Measurements from ENCODE around the gene RPL41.
"Not testable (repeated sequence)": the region's sequence is repeated elsewhere in the genome, so short reads cannot be mapped to it uniquely, and the experiment has no call there.

Gene RPL41

DNA sequence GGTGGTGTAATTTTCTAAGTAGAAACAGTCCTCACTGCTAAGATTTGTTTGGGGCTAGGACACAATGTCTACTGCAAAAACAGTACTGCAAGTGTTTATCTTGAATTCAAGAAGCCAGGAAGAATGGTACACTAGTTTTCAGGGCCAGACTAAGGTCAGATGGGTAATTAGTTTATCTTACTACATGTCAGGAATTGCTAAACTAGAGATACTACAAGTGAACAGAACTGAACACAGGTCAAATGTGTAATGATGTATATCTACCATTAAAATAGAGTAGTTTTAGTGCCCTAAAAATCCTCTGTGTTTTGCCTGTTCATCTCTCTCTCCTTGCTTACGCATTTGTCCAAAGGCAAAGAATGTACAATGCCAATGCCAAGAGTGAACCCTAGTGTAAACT lies 2.3 kb upstream of the RPL41 start:
- Histone ChIP-seq H3K4me1 (ENCODE audit: control insufficient read depth, low read depth, low read length) (peaks cover 6% of the 10 kb centered on the region), H3K4ac (ENCODE audit: low read depth, low read length) (no peak overlapping the region), H3K27me3 (ENCODE audit: insufficient read depth, low read length, poor library complexity) (no peaks in the 10 kb centered on the region), H3K9ac (ENCODE audit: low read length) (no peak overlapping the region), H3K27ac (ENCODE audit: low read depth, low read length) (no peak overlapping the region), H2BK120ac (ENCODE audit: low read depth, low read length) (no peak overlapping the region), H4K8ac (ENCODE audit: low read depth, low read length) (no peak overlapping the region), H3K23ac (ENCODE audit: low read length) (no peak overlapping the region), H2BK5ac (ENCODE audit: low read length) (no peak overlapping the region), H3K79me2 (ENCODE audit: control insufficient read depth, insufficient read depth, low read length) (peaks cover 11% of the 10 kb centered on the region), H2AK5ac (ENCODE audit: low read length) (no peak overlapping the region), H3K4me3 (ENCODE audit: low read length) (no peak overlapping the region), H2BK15ac (replicated peaks; ENCODE audit: low read depth) (no peak overlapping the region), H3K18ac (ENCODE audit: low read length) (no peak overlapping the region), H3K79me1 (ENCODE audit: low read length) (no peaks in the 10 kb centered on the region), H3K4me2 (ENCODE audit: low read length) (no peak overlapping the region), H3K36me3 (ENCODE audit: control insufficient read depth, insufficient read depth, low read length) (peaks cover 19% of the 10 kb centered on the region), H4K5ac (ENCODE audit: low read length) (no peak overlapping the region), H3K56ac (ENCODE audit: low read length) (no peak overlapping the region)
- no peak for DNase-seq
- no CpG with 5 or more reads among the region's 1 CpG for WGBS (ENCODE audit: extremely low coverage, insufficient coverage, low lambda C conversion rate)

DNA sequence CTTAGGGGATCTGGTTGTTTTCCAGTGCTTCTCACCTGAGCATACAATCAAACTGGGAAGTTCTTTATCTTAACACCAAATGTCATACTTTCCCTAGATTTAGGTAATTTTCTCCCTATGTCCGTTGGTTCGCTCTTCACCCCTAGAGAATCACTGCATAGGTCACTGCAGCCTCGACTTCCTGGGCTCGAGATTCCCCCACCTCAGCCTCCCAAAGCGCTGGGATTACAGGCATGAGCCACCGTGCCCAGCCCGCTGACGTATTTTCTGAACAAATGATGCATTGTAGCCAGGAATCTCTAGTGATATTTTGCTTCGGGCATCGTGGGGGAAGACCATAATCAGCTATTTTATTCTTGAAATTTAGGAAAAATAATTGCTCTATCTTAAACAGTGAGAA lies 1.1 kb upstream of the RPL41 start:
- Histone ChIP-seq H3K27me3 (ENCODE audit: insufficient read depth, low read length, poor library complexity) (no peaks in the 10 kb centered on the region), H3K4me2 (ENCODE audit: low read length) (peak overlapping the region; percentile 20), H2BK120ac (ENCODE audit: low read depth, low read length) (no peak overlapping the region), H4K5ac (ENCODE audit: low read length) (no peak overlapping the region), H3K18ac (ENCODE audit: low read length) (peak overlapping the region; percentile 84), H3K23ac (ENCODE audit: low read length) (no peak overlapping the region), H3K4me3 (ENCODE audit: low read length) (no peak overlapping the region), H2BK5ac (ENCODE audit: low read length) (no peak overlapping the region), H2AK5ac (ENCODE audit: low read length) (no peak overlapping the region), H3K56ac (ENCODE audit: low read length) (peak overlapping the region; percentile 89), H3K9ac (ENCODE audit: low read length) (peak overlapping the region; percentile 64), H3K27ac (ENCODE audit: low read depth, low read length) (no peak overlapping the region), H3K79me1 (ENCODE audit: low read length) (no peaks in the 10 kb centered on the region), H3K79me2 (ENCODE audit: control insufficient read depth, insufficient read depth, low read length) (peaks cover 11% of the 10 kb centered on the region), H2BK15ac (replicated peaks; ENCODE audit: low read depth) (no peak overlapping the region), H3K4ac (ENCODE audit: low read depth, low read length) (no peak overlapping the region), H3K36me3 (ENCODE audit: control insufficient read depth, insufficient read depth, low read length) (peaks cover 16% of the 10 kb centered on the region), H4K8ac (ENCODE audit: low read depth, low read length) (no peak overlapping the region), H3K4me1 (ENCODE audit: control insufficient read depth, low read depth, low read length) (peaks cover 7% of the 10 kb centered on the region)
- no CpG with 5 or more reads among the region's 10 CpGs for WGBS (ENCODE audit: extremely low coverage, insufficient coverage, low lambda C conversion rate)
- peak; percentile 51 for DNase-seq

DNA sequence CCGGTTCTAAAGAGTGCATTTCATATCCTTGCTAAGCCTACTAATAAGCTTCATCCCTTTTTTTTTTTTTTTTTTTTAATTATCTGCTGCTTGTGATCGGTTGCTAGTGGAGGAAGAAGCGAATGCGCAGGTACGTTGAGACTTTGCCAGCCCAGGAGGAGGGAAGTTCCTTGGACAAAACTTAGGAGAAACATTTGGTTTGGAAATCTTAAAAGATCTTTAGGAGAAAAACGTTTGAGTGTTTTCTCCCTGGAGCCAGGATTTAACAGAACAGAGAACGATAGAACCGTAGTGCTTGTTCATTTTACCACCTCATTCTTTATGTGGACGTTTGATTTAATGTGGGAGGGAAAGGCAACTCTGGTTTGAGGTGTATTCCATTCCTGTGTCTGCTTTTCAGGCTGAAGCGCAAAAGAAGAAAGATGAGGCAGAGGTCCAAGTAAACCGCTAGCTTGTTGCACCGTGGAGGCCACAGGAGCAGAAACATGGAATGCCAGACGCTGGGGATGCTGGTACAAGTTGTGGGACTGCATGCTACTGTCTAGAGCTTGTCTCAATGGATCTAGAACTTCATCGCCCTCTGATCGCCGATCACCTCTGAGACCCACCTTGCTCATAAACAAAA lies 761 bp downstream of the RPL41 start:
- not testable (repeated sequence) for H3K4ac ChIP-seq (ENCODE audit: low read depth, low read length); H3K36me3 ChIP-seq (ENCODE audit: control insufficient read depth, insufficient read depth, low read length); H3K18ac ChIP-seq (ENCODE audit: low read length); H4K8ac ChIP-seq (ENCODE audit: low read depth, low read length); H2BK5ac ChIP-seq (ENCODE audit: low read length); H2BK120ac ChIP-seq (ENCODE audit: low read depth, low read length); DNase-seq; H3K27me3 ChIP-seq (ENCODE audit: insufficient read depth, low read length, poor library complexity); H3K23ac ChIP-seq (ENCODE audit: low read length); H3K79me1 ChIP-seq (ENCODE audit: low read length); H2BK15ac ChIP-seq (replicated peaks; ENCODE audit: low read depth); H2AK5ac ChIP-seq (ENCODE audit: low read length); H3K4me1 ChIP-seq (ENCODE audit: control insufficient read depth, low read depth, low read length)
- Histone ChIP-seq H3K79me2 (ENCODE audit: control insufficient read depth, insufficient read depth, low read length) (peaks cover 11% of the 10 kb centered on the region), H3K4me3 (ENCODE audit: low read length) (peak overlapping the region; percentile 88), H3K27ac (ENCODE audit: low read depth, low read length) (peak overlapping the region; percentile 46), H4K5ac (ENCODE audit: low read length) (peak overlapping the region; percentile 93), H3K4me2 (ENCODE audit: low read length) (peak overlapping the region; percentile 45), H3K9ac (ENCODE audit: low read length) (peak overlapping the region; percentile 98), H3K56ac (ENCODE audit: low read length) (peak overlapping the region; percentile 98)
- WGBS (ENCODE audit: extremely low coverage, insufficient coverage, low lambda C conversion rate) = no CpG with 5 or more reads among the region's 16 CpGs

DNA sequence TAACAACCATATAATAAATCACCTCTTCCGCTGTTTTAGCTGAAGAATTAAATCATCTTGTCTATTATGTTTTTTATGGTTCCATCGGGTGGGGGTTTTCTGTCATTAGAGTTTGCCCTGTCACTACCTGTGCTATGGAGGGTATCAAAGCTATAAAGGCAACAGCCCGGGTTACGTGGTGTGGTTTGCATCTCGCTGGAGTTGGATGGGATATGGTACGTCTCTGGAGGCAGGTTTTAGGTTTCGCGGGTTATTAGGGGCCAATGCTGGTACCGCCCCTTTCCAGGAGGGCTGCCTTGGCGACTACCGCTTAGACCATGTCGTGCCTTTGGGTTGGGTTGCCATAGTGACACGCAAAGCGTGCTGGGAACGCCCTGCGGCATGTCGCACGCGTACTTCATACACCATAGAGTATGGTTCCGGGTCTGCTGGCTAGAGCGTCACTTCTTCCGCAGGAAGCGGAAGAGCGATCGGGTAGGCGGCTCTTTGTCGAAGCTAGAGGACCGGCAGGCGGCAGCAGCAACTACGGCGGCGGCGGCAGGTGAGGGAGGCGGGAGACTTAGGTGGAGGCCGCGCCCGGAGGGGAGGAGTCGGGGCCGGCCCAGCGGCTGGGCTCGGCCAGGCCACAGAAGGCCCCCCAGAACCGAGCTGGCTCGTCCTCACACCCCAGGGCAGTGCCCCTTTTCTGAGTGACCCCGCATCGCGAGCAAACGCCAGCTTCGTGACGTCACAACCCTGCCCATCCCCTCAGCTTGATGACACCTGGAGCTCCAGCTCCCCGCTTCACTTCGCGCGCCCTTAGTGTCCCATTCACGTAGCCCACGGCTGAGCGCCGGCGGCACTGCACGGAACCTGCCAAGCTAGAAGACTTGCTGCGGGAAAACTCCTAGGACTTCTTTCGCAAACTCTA lies 1.6 kb downstream of the RPL41 start, which contains the start of gene ZC3H10:
Gene ZC3H10, plus strand, starts transcription at position 489 of the 910 bp plus-strand sequence. CDS start 2,297 bp downstream, outside the sequence.
- Histone ChIP-seq H2AK5ac (ENCODE audit: low read length) (peak within 1 kb of the TSS; percentile 1), H3K9ac (ENCODE audit: low read length) (peak within 1 kb of the TSS; percentile 98), H3K4ac (ENCODE audit: low read depth, low read length) (no peak within 1 kb of the TSS), H3K4me1 (ENCODE audit: control insufficient read depth, low read depth, low read length) (peaks cover 7% of the 10 kb centered on the region), H2BK120ac (ENCODE audit: low read depth, low read length) (no peak within 1 kb of the TSS), H3K27ac (ENCODE audit: low read depth, low read length) (peak within 1 kb of the TSS; percentile 46), H4K5ac (ENCODE audit: low read length) (no peak within 1 kb of the TSS), H3K4me2 (ENCODE audit: low read length) (peak within 1 kb of the TSS; percentile 94), H4K8ac (ENCODE audit: low read depth, low read length) (no peak within 1 kb of the TSS), H3K27me3 (ENCODE audit: insufficient read depth, low read length, poor library complexity) (no peaks in the 10 kb centered on the region), H3K79me2 (ENCODE audit: control insufficient read depth, insufficient read depth, low read length) (peaks cover 11% of the 10 kb centered on the region), H3K36me3 (ENCODE audit: control insufficient read depth, insufficient read depth, low read length) (peaks cover 3% of the 10 kb centered on the region), H2BK15ac (replicated peaks; ENCODE audit: low read depth) (no peak within 1 kb of the TSS), H3K18ac (ENCODE audit: low read length) (peak within 1 kb of the TSS; percentile 35), H3K4me3 (ENCODE audit: low read length) (peak within 1 kb of the TSS; percentile 88), H3K56ac (ENCODE audit: low read length) (peak within 1 kb of the TSS; percentile 98), H2BK5ac (ENCODE audit: low read length) (no peak within 1 kb of the TSS), H3K79me1 (ENCODE audit: low read length) (no peaks in the 10 kb centered on the region), H3K23ac (ENCODE audit: low read length) (no peak within 1 kb of the TSS)
- WGBS (ENCODE audit: extremely low coverage, insufficient coverage, low lambda C conversion rate) = no CpG with 5 or more reads among the region's 61 CpGs
- DNase-seq = peak; percentile 100

DNA sequence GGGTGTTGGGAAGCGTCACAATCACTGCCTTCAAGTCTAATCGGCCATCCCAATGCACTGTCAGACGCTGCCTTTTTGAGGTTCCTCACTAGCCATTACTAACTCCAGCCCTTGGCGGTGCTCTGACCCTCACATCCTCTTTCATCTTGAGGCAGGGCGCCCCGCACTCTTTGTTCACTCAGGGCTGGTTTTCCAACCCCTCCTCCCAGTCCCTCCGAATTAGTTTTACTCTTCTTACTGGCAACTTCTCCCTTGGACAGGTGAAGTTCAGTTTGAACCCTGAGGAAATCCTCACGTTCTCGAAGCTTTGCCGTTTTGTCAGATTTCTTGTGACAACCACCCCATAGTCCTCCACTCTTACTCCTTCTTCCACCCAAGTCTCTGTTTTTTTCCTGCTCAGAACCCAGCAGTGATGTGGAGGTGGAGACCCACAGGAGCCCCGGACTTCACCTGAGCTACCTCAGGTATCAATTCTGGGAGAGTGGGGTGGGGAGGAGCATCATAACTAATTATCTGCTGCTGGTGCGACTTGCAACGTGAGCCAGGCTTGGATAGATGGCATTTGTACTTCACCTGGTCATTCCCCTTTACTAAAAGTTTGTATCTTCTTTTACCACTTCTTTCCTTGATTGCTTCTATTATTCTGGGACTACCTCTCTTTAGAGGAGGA lies 2.4 kb downstream of the RPL41 start:
- H4K5ac ChIP-seq (ENCODE audit: low read length) = no peak overlapping the region
- no peaks in the 10 kb centered on the region for H3K27me3 ChIP-seq (ENCODE audit: insufficient read depth, low read length, poor library complexity)
- H3K79me2 ChIP-seq (ENCODE audit: control insufficient read depth, insufficient read depth, low read length) = peaks cover 11% of the 10 kb centered on the region
- peak overlapping the region; percentile 70 for H3K4me3 ChIP-seq (ENCODE audit: low read length)
- H3K9ac ChIP-seq (ENCODE audit: low read length) = peak overlapping the region; percentile 73
- H2BK15ac ChIP-seq (replicated peaks; ENCODE audit: low read depth) = no peak overlapping the region
- peaks cover 7% of the 10 kb centered on the region for H3K4me1 ChIP-seq (ENCODE audit: control insufficient read depth, low read depth, low read length)
- H3K4ac ChIP-seq (ENCODE audit: low read depth, low read length) = no peak overlapping the region
- H3K27ac ChIP-seq (ENCODE audit: low read depth, low read length) = peak overlapping the region; percentile 46
- H3K4me2 ChIP-seq (ENCODE audit: low read length) = peak overlapping the region; percentile 41
- H3K18ac ChIP-seq (ENCODE audit: low read length) = peak overlapping the region; percentile 35
- no peak overlapping the region for H2BK5ac ChIP-seq (ENCODE audit: low read length)
- peak overlapping the region; percentile 96 for H3K56ac ChIP-seq (ENCODE audit: low read length)
- peak overlapping the region; percentile 1 for H2AK5ac ChIP-seq (ENCODE audit: low read length)
- no peak overlapping the region for H2BK120ac ChIP-seq (ENCODE audit: low read depth, low read length)
- DNase-seq = no peak
- no peak overlapping the region for H4K8ac ChIP-seq (ENCODE audit: low read depth, low read length)
- H3K79me1 ChIP-seq (ENCODE audit: low read length) = no peaks in the 10 kb centered on the region
- H3K23ac ChIP-seq (ENCODE audit: low read length) = no peak overlapping the region
- no CpG with 5 or more reads among the region's 13 CpGs for WGBS (ENCODE audit: extremely low coverage, insufficient coverage, low lambda C conversion rate)
- H3K36me3 ChIP-seq (ENCODE audit: control insufficient read depth, insufficient read depth, low read length) = peaks cover 2% of the 10 kb centered on the region

Data from mesendoderm (in vitro differentiated cells).